HEK293 (cell line): Measurements from ENCODE around the gene PLCD4.

ENCODE experiments used
- CTCF ChIA-PET: fragments of 350-600 bp; formaldehyde crosslinking; extraction: SDS; loops from one replicate; lab custom pipeline; 2021; ENCODE audit warnings: antibody characterized with exemption; lab: Yijun Ruan, JAX
- POLR2A ChIA-PET: fragments of 300-600 bp; formaldehyde crosslinking; extraction: SDS; loops from one replicate; lab custom pipeline; 2020; ENCODE audit warnings: antibody characterized with exemption, inconsistent platforms; lab: Yijun Ruan, JAX
- H3K27ac ChIP-seq: fragments of 200-500 bp; sonication (Bioruptor generic); 2 replicates; pipeline ENCODE4 v1.5.1; 2014; ENCODE audit warnings: low read depth, low read length, control low read depth, inconsistent platforms; ENCODE audit errors: extremely low read depth
- H3K36me3 ChIP-seq, 2 experiments: fragments of 200-500 bp in 1 of 2; sonication (Bioruptor generic) in 1 of 2; 1 replicate in 1 of 2; 2 replicates in 1 of 2; pipeline ENCODE4 v1.5.1; 2014 to 2017; ENCODE audit warnings: inconsistent platforms in 2 of 2, low read length in 2 of 2; ENCODE audit not compliant: control insufficient read depth in 2 of 2, insufficient read depth in 1 of 2
- H3K4me1 ChIP-seq: fragments of 200-500 bp; sonication (Bioruptor generic); 2 replicates; pipeline ENCODE4 v1.5.1; 2014; ENCODE audit warnings: mild to moderate bottlenecking, low read length, inconsistent platforms; ENCODE audit not compliant: control insufficient read depth, insufficient read depth
- H3K4me3 ChIP-seq: 2 replicates; pipeline ENCODE4 v1.5.1; 2011; ENCODE audit warnings: low read depth, mild to moderate bottlenecking, control low read depth, low read length, moderate library complexity
- H3K9me3 ChIP-seq: fragments of 200-500 bp; sonication (Bioruptor generic); 2 replicates; pipeline ENCODE4 v1.5.1; 2014; ENCODE audit warnings: low read depth, low read length, inconsistent platforms; ENCODE audit not compliant: control insufficient read depth, insufficient read depth
- INSM2 ChIP-seq: fragments of 450-650 bp; formaldehyde crosslinking; IDR thresholded peaks from 2 replicates; pipeline ENCODE4 v1.5.1; 2016; ENCODE audit warnings: missing biosample characterization, missing genetic modification characterization
- KLF1 ChIP-seq: fragments of 450-650 bp; formaldehyde crosslinking; IDR thresholded peaks from 2 replicates; pipeline ENCODE4 v1.5.1; 2016; ENCODE audit warnings: missing biosample characterization, missing genetic modification characterization
- PATZ1 ChIP-seq: fragments of 450-650 bp; formaldehyde crosslinking; IDR thresholded peaks from 2 replicates; pipeline ENCODE4 v1.5.1; 2016; ENCODE audit warnings: missing biosample characterization, missing genetic modification characterization
- PRDM1 ChIP-seq: fragments of 450-650 bp; formaldehyde crosslinking; IDR thresholded peaks from 2 replicates; pipeline ENCODE4; 2016; ENCODE audit warnings: missing biosample characterization, missing genetic modification characterization
- REPIN1 ChIP-seq: fragments of 450-650 bp; formaldehyde crosslinking; IDR thresholded peaks from 2 replicates; pipeline ENCODE4 v1.5.1; 2017; ENCODE audit warnings: missing biosample characterization, missing genetic modification characterization, low read depth
- SCRT1 ChIP-seq: fragments of 450-650 bp; formaldehyde crosslinking; IDR thresholded peaks from 2 replicates; pipeline ENCODE4 v1.5.1; 2016; ENCODE audit warnings: missing biosample characterization, missing genetic modification characterization, borderline replicate concordance
- SCRT2 ChIP-seq: fragments of 450-650 bp; formaldehyde crosslinking; IDR thresholded peaks from 2 replicates; pipeline ENCODE4 v1.5.1; 2016; ENCODE audit warnings: missing biosample characterization, missing genetic modification characterization
- ZBTB8A ChIP-seq: fragments of 450-650 bp; formaldehyde crosslinking; IDR thresholded peaks from 2 replicates; pipeline ENCODE4 v1.5.1; 2016; ENCODE audit warnings: missing biosample characterization, missing genetic modification characterization
- ZNF157 ChIP-seq: fragments of 450-650 bp; formaldehyde crosslinking; IDR thresholded peaks from 2 replicates; pipeline ENCODE4 v1.5.1; 2016; ENCODE audit warnings: missing biosample characterization, missing genetic modification characterization
- ZNF18 ChIP-seq: fragments of 450-650 bp; formaldehyde crosslinking; IDR thresholded peaks from 2 replicates; pipeline ENCODE4 v1.5.1; 2016; ENCODE audit warnings: missing biosample characterization, missing genetic modification characterization
- ZNF239 ChIP-seq: fragments of 450-650 bp; formaldehyde crosslinking; IDR thresholded peaks from 2 replicates; pipeline ENCODE4 v1.5.1; 2016; ENCODE audit warnings: missing biosample characterization, missing genetic modification characterization
- ZNF266 ChIP-seq: fragments of 450-650 bp; formaldehyde crosslinking; IDR thresholded peaks from 2 replicates; pipeline ENCODE4 v1.5.1; 2016; ENCODE audit warnings: missing biosample characterization, missing genetic modification characterization, low read depth
- ZNF335 ChIP-seq: fragments of 450-650 bp; formaldehyde crosslinking; conservative IDR thresholded peaks from 2 replicates; pipeline ENCODE4 v1.5.1; 2016; ENCODE audit warnings: missing biosample characterization, missing genetic modification characterization
- ZNF433 ChIP-seq: fragments of 450-650 bp; formaldehyde crosslinking; IDR thresholded peaks from 2 replicates; pipeline ENCODE4 v1.5.1; 2016; ENCODE audit warnings: missing biosample characterization, missing genetic modification characterization, low read depth
- ZNF549 ChIP-seq: fragments of 450-650 bp; IDR thresholded peaks from 2 replicates; pipeline ENCODE4 v1.5.1; 2018; ENCODE audit warnings: missing biosample characterization, missing genetic modification characterization, mild to moderate bottlenecking, inconsistent platforms, moderate library complexity
- ZNF580 ChIP-seq: fragments of 450-650 bp; formaldehyde crosslinking; IDR thresholded peaks from 2 replicates; pipeline ENCODE4 v1.5.1; 2016; ENCODE audit warnings: missing biosample characterization, missing genetic modification characterization
- ZNF658 ChIP-seq: fragments of 450-650 bp; formaldehyde crosslinking; IDR thresholded peaks from 2 replicates; pipeline ENCODE4; 2016; ENCODE audit warnings: missing biosample characterization, missing genetic modification characterization
- ZNF677 ChIP-seq: fragments of 450-650 bp; IDR thresholded peaks from 2 replicates; pipeline ENCODE4 v1.5.0; 2018; ENCODE audit warnings: missing biosample characterization, mild to moderate bottlenecking, missing genetic modification characterization, moderate library complexity
- TF ChIP-seq, protein P1 (sequence below): fragments of 450-650 bp; formaldehyde crosslinking; IDR thresholded peaks from 2 replicates; pipeline ENCODE4 v1.5.1; 2016; ENCODE audit warnings: missing biosample characterization, missing genetic modification characterization

The PLCD4 gene

DNA sequence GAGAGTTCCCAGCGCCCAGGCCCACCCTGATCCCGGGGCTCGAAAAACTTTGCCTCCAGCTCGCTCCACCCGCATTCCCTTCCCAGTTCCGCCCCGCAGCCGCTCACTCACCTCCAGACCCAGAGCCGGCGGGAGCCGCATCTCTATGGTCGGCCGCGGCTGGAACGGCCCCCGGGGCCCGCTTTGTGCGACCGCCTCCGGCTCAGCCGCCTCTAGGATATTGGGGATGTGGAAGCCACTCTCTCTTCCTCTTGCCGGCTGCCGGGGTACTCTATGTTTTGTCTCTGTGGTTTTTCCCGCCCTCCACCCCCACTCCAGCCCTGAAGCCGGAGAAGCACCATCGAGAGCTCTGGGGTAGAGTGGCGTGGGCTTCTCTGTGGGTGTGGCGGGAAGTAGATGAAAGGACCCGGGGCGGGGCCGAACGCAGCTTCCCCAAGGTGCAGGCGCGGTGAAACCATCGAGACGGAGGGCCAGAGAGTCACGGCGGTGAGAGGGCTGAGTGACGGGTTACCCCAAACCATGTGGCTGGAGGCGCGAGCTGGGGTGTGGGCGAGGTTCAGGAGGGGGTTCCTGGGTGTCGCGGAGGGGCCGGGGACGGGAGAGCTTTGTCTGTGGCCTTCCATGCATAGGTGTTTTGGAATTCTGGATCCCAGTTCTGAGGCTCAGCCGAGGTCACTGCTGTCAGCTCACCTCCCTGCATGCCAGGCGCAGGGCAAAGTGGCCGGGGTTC is 51.7 kb downstream of the PLCD4 start, which contains the start of the genes BCS1L and ZNF142 (continued):
- TF ChIP-seq ZNF335 (tag by site-specific recombination), result peak; percentile 62
- no peak for TF ChIP-seq ZNF18 (tag by site-specific recombination)
- no peak for TF ChIP-seq ZNF157
- TF ChIP-seq INSM2 (tag by site-specific recombination), result no peak
- no peak for TF ChIP-seq ZNF658 (tag by site-specific recombination)
- TF ChIP-seq ZNF549, result no peak
- TF ChIP-seq, protein P1, sequence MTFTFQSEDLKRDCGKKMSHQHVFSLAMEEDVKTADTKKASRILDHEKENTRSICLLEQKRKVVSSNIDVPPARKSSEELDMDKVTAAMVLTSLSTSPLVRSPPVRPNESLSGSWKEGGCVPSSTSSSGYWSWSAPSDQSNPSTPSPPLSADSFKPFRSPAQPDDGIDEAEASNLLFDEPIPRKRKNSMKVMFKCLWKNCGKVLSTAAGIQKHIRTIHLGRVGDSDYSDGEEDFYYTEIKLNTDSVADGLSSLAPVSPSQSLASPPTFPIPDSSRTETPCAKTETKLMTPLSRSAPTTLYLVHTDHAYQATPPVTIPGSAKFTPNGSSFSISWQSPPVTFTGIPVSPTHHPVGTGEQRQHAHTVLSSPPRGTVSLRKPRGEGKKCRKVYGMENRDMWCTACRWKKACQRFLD (tag by site-specific recombination), result no peak
- TF ChIP-seq ZBTB8A (tag by site-specific recombination), result peak; percentile 85
- no peak for TF ChIP-seq ZNF677 (tag by site-specific recombination)
- TF ChIP-seq REPIN1 (tag by site-specific recombination), result 0 out of 2 replicates have a peak, but pooled peaks have one; percentile 33
- peak; percentile 67 for TF ChIP-seq PATZ1 (tag by site-specific recombination)
- 0 out of 2 replicates have a peak, but pooled peaks have one; percentile 15 for TF ChIP-seq ZNF580 (tag by site-specific recombination)
- TF ChIP-seq KLF1, result peak; percentile 75
- no peak for TF ChIP-seq ZNF239 (tag by site-specific recombination)

- ChIA-PET POLR2A (interaction anchor here (0.6 to 4.9 kb wide), 26 partner anchors 8 to 795 kb away, joined by 3 to 62 read pairs (median 4); partner anchors contain the start of genes AAMP, CDK5R2, PNKD and RNF25), CTCF (interaction anchor here (0.5 to 4.1 kb wide), 11 partner anchors 12 to 870 kb away, joined by 3 to 44 read pairs (median 4); partner anchors contain the start of genes AAMP, PNKD, RNF25 and STK36)
- Histone ChIP-seq H3K27ac (peak overlapping the region; percentile 76; the same call in 1 of the 2 replicates), H3K9me3 (no peaks in the 10 kb centered on the region), H3K4me3 (peak overlapping the region; percentile 85), H3K4me1 (no peaks in the 10 kb centered on the region), H3K36me3 (peaks cover 30 to 76% of the 10 kb centered on the region in 2 experiments)
- TF ChIP-seq SCRT2 (tag by site-specific recombination), result peak; percentile 95
- TF ChIP-seq SCRT1, result peak; percentile 79; the same call in 1 of the 2 replicates
- TF ChIP-seq PRDM1 (tag by site-specific recombination), result 0 out of 2 replicates have a peak, but pooled peaks have one; percentile 21
- no peak for TF ChIP-seq INSM2 (tag by site-specific recombination)
- no peak for TF ChIP-seq ZNF433 (tag by site-specific recombination)
- no peak for TF ChIP-seq ZNF266
These were observed 52.3 kb downstream of the PLCD4 start for GRCh38 chr2:218659988-218660358.
